GM23248 (cell line): Measurements from ENCODE around the gene LDLRAD3.

Experiments used
- EZH2 ChIP-seq: fragments of 200-600 bp; sonication (generic); IDR thresholded peaks from 2 replicates; pipeline ENCODE4 v1.6.1; 2018; ENCODE audit warnings: antibody characterized with exemption, mild to moderate bottlenecking; ENCODE audit not compliant: insufficient read depth, poor library complexity, severe bottlenecking
- EZH2phosphoT487 ChIP-seq: fragments of 200-600 bp; sonication (generic); IDR thresholded peaks from 2 replicates; pipeline ENCODE4 v1.6.1; 2018; ENCODE audit warnings: antibody characterized with exemption, moderate library complexity, mild to moderate bottlenecking, low read depth; ENCODE audit not compliant: insufficient read depth

DNA sequence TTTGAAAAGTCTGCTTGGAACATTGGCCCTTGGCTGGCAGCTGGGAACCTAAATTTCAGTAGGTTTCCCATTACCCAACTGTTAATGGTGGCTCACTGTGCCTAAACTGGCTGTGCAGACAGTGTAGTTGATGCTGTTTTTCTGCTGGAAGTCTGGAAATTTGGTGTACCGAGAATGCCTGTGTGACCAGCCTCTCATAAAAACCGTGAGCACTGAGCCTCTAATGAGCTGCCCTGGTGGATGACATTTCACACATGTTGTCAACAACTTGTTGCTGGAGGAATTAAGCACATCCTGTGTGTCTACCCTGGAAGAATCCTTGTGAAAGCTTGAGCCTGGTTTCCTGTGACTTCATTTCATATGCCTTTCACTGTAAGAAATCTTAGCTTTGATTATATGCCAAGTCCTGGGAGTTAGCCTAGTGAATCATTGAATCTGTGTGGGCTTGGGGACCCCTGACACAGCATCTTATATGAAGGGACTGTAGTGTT, 131.1 kb downstream of the LDLRAD3 start:
- TF ChIP-seq EZH2 (no peak), EZH2phosphoT487 (no peak)
